HUDEP-2 (cell line): ENCODE results near the gene PGAP6.
"Not testable (repeated sequence)": the region's sequence is repeated elsewhere in the genome, so short reads cannot be mapped to it uniquely, and the experiment has no call there.

Experiments used
- DNase-seq, 76 experiments: peaks; one replicate each; lab custom pipeline; 2025; ENCODE audit not compliant: unreplicated experiment in 76 of 76; lab: John Stamatoyannopoulos, UW

PGAP6 gene

DNA sequence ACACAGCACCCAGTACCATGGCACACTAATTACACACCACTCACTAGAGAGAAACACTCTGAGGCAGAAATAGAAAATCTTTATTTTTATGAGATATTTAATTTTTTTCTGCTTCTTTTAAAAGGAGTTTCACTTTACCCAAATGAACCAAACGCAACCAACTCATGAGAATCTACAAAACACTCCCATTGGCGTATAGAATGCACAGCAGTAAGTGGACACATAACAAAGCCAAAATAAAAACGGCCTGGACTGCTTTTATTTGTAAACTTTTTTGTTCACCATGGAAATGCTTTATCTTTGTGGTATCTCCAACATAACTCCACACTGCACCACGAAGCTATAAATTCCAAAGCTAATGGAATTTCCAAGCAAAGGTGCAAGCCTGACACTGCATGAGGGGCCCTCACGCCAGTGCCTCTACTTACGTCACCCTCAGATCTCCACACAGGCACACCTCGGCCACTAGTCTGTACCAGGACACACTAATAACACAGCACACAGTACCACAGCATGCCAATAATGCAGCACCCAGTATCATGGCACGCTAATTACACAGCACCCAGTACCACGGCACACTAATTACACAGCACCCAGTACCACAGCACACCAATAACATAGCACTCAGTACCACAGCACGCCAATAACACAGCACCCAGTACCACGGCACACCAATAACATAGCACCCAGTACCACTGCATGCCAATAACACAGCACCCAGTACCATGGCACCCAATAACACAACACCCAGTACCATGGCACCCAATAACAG is 46.7 kb downstream of the PGAP6 start:
- not testable (repeated sequence) for DNase-seq

DNA sequence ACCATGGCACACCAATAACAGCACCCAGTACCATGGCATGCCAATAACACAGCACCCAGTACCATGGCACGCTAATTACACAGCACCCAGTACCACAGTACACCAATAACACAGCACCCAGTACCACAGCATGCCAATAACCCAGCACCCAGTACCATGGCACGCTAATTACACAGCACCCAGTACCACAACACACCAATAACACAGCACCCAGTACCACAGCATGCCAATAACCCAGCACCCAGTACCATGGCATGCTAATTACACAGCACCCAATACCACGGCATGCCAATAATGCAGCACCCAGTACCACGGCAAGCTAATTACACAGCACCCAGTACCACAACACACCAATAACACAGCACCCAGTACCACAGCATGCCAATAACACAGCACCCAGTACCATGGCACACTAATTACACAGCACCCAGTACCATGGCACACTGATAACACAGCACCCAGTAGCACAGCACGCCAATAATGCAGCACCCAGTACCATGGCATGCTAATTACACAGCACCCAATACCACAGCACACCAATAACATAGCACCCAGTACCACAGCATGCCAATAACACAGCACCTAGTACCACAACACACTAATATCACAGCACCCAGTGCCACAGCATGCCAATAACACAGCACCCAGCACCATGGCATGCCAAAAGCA is 47.5 kb downstream of the PGAP6 start:
- not testable (repeated sequence) for DNase-seq

DNA sequence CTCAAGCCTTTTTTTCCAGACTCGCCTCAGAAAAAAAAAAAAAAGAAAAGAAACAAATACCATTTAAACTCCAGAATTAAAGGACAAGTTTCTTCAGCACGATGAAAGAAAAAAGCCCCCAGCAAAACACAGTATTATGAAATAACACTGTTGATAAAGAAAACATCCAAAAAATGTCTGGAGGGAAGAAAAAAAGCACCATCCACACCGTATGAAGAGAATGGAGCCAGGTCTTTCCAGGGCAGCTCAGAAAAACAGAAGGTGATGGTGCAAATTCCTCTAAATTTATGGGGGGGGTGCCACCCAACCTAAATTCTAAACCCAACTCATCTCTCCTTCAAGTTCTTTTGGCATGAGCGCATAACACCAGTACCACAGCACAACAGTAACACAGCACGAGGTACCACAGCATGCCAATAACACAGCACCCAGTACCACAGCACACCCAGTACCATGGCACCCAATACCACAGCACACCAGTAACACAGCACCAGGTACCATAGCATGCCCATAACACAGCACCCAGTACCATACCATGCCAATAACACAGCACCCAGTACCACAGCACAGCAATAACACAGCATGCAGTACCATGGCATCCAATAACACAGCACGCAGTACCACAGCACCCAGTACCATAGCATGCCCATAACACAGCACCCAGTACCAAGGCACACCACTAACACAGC is 48.2 kb downstream of the PGAP6 start:
- no peak for DNase-seq

DNA sequence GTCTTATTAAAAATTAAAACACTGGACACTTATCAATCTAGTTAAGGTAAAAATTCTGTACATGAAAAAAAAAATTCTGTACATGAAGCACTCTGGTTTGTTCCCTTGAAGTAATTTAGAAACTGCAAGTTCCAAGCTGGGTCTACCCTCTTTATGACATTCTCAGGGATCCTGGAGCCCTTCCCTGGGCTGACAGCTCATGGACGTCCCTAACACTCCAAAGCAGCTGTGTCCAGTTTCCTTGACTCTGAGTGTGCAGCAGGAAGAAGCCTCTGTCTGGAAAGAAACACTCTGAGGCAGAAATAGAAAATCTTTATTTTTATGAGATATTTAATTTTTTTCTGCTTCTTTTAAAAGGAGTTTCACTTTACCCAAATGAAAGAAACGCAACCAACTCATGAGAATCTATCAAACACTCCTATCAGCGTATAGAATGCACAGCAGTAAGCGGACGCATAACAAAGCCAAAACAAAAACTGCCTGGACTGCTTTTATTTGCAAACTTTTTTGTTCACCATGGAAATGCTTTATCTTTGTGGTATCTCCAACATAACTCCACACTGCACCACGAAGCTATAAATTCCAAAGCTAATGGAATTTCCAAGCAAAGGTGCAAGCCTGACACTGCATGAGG is 50.5 kb downstream of the PGAP6 start:
- DNase-seq, result not testable (repeated sequence)

DNA sequence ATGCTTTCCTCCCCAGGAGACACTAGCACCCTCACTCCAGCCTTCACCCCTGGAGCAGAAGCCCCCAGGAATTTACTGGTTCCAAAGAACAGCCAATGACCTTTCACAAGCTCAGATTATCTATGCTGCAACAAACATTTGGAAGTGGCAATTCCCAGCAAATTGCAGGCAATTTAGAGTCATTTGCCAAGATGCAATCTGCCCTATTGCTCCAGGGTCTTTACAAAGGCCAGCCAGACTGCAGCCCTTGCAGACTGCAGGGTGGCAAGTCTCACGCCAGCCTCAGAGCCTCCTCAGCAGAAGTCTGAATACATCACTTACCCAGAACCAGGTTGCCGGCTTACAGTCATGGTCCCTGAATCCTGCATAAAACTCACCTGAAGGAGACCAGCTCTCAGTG is 51.0 kb downstream of the PGAP6 start:
- DNase-seq, result no peak

DNA sequence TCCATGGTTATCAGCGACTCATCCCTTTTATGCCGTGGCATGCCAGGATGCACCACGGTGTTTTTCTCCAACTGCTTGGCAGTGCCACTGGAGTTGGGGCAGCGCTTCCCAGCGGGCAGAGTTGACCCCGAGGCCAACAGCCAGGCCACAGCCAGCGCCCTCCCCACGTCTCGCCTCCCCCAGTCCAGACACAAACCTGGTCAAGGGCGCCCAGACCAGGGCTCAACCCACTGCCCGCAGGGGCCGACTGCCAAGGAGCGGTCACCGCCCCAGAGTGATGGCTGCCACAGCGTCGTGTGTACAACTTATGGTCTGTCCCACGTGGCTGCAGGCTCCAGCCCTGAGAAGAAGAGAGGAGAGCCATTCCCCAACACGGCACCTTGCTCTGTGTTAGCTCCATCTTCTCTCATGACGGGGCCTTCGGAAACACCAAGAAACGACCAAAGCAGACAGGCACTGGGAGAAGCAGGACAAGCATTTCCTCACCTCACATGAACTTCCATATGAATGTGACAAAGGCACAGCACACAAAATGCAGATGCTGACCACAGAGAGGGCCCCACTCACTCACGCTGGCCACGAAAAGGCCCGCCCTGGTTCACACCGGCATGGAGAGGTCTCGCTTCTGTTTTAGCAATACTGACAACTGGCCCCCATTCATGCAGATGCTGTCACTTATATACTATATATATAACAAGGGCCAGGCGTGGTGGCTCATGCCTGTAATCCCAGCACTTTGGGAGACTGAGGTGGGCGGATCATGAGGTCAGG is 56.2 kb downstream of the PGAP6 start:
- DNase-seq, result no peak

DNA sequence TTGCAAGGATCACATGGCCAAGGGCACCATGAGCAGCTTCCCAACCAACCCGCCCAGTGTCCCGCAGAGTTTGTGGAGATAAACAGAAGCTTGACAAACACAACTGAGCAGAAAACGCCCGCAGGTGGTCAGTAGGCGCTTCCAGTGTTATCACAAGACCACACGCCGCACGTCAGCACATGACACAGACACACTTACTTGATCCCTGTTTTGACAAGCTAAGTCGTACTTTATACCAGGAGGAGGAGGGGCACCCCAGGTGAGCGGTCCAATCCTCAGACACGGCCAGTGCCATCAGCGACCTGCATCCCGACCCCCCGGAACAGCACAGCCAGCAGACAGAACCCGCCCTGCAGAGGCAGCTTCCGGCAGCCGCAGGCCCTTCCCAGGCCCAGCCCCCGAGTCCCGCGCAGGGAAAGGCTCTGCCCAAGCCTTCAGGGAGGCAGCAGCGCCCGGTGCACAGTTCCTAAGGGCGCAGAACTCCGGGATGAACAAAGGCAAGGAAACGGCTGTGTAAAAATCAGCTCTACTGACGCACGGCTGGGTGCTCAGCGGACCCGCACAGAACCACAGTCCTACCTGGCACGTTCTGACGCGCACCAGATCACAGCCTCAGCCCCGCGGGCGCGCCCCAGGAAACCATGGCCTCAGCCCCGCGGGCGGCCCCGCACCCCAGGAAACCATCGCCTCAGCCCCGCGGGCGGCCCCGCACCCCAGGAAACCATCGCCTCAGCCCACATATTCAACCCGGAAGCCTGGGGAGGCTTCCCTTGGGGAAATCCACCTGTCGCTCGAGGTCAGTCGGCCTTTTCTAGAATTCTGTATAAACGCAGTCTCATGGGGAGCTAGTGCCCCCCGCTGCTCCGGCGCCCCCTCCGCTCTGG is 57.1 kb downstream of the PGAP6 start:
- DNase-seq, result peak in 73 of 76 experiments; percentile 35 to 93 (median 72)

DNA sequence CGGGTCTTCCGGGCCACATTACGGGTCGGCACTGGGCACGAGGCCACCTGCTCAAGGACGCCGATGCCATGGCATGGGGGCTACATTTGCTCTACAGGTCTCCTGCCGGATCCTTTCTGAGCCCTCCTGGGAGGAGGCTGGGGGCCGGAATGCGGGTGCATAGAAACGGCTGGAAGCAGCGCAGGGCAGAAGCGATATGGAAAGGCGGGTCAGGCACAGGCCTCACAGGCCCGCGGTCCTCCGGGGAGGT is 57.7 kb downstream of the PGAP6 start:
- no peak for DNase-seq

DNA sequence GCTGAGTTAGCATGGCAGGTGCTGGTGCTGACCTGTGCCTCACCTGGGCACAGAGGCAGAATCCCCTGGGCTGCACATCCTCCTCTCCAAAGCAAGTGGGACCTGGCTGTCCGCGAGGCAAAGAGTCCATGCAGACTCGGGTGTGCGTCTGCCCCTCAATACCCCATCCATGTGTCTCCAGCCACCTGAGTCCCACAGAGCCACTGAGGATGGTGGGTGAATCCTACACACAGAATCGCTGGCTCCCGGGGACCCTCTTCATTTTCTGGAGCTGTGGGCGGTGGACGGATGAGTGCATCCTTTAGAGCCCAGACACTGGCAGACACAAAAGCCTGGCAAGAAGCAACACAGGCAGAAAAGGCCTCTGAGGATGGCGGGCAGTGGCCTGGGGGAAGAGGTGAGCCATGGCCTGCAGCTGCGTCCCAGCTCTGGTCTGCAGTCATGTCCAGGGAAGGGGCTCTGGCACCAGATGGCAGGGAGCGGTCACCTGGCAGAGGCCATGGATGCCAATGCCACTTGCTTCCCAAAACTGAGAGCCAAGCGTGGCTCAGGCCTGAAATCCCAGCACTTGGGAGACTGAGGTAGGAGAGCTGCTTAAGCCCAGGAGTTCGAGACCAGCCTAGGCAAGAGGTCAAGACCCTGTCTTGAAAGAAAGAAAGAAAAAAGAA is 59.2 kb downstream of the PGAP6 start:
- DNase-seq, result no peak

DNA sequence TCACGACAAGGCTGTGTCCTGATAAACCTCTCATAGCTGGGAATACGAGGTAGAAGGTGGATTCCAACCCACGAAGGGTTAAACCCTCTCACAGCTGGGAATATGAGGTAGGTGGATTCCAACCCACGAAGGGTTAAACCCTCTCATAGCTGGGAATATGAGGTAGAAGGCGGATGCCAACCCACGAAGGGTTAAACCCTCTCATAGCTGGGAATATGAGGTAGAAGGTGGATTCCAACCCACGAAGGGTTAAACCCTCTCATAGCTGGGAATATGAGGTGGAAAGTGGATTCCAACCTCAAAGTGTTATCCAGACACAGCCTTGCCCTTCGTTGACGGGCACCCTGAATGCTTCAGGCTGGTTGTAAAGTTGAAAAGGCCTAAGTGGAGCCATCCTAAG is 60.2 kb downstream of the PGAP6 start:
- DNase-seq, result no peak
